HepG2 (cell line): ENCODE results near the gene OSBPL10. TPM values are rescaled to one million over a fixed set of nuclear protein-coding genes. Genes with fewer than 3 reads are reported as not detected.
A peak's percentile ranks its signal among the peaks of the same experiment; 100 is the strongest.

Experiments used
- ATF2 ChIP-seq: sonication (generic); formaldehyde crosslinking; IDR thresholded peaks from 2 replicates; pipeline ENCODE4 v1.4.0; 2020; ENCODE audit warnings: missing genetic modification reagents
- ETV6 ChIP-seq: sonication (generic); formaldehyde crosslinking; conservative IDR thresholded peaks from 2 replicates; pipeline ENCODE4 v1.4.0; 2020; ENCODE audit warnings: missing genetic modification reagents
- GTF2F1 ChIP-seq: fragments of 150-350 bp; IDR thresholded peaks from 2 replicates; pipeline ENCODE4 v1.6.1; 2014; ENCODE audit warnings: low read length
- HHEX ChIP-seq: IDR thresholded peaks from 2 replicates; pipeline ENCODE4 v1.6.1; 2016; ENCODE audit warnings: control low read depth
- HNRNPL ChIP-seq: fragments of 200-400 bp; formaldehyde crosslinking; IDR thresholded peaks from 2 replicates; pipeline ENCODE4 v1.6.1; 2017; ENCODE audit warnings: mild to moderate bottlenecking, low read depth, low read length
- KMT2B ChIP-seq: IDR thresholded peaks from 2 replicates; pipeline ENCODE4 v1.6.1; 2016; ENCODE audit warnings: missing genetic modification reagents, missing compliant biosample characterization
- MAZ ChIP-seq, 2 experiments: sonication (generic) in 1 of 2; formaldehyde crosslinking in 1 of 2; IDR thresholded peaks; 2 replicates each; pipeline versions ENCODE4 v1.5.0 to v1.6.1; 2012 to 2020; ENCODE audit warnings: low read depth in 2 of 2, mild to moderate bottlenecking in 2 of 2, borderline replicate concordance in 1 of 2, improper control_type of control experiment in 1 of 2, low read length in 1 of 2, missing genetic modification reagents in 1 of 2, moderate library complexity in 1 of 2
- MYC ChIP-seq: sonication (generic); formaldehyde crosslinking; IDR thresholded peaks from 2 replicates; pipeline ENCODE4 v1.9.0; 2021; ENCODE audit warnings: missing genetic modification reagents, borderline replicate concordance
- NBN ChIP-seq: fragments of 450-650 bp; conservative IDR thresholded peaks from 2 replicates; pipeline ENCODE4 v1.6.1; 2017
- SMARCE1 ChIP-seq: fragments of 450-650 bp; IDR thresholded peaks from 2 replicates; pipeline ENCODE4 v1.6.1; 2017; ENCODE audit warnings: borderline replicate concordance
- SP4 ChIP-seq: sonication (generic); formaldehyde crosslinking; IDR thresholded peaks from 2 replicates; pipeline ENCODE4 v1.8.1; 2023; ENCODE audit warnings: mild to moderate bottlenecking, missing genetic modification reagents
- SPEN ChIP-seq: sonication (generic); formaldehyde crosslinking; IDR thresholded peaks from 2 replicates; pipeline ENCODE4 v1.5.1; 2020; ENCODE audit warnings: low read depth, mild to moderate bottlenecking, missing genetic modification reagents
- XRCC5 ChIP-seq: fragments of 200-400 bp; formaldehyde crosslinking; optimal IDR thresholded peaks from 2 replicates; pipeline ENCODE3; 2017; ENCODE audit warnings: mild to moderate bottlenecking, low read length
- ZNF276 ChIP-seq: sonication (generic); formaldehyde crosslinking; IDR thresholded peaks from 2 replicates; pipeline ENCODE4 v1.4.0; 2020; ENCODE audit warnings: mild to moderate bottlenecking, low read depth, missing genetic modification reagents
- ZNF446 ChIP-seq: sonication (generic); formaldehyde crosslinking; IDR thresholded peaks from 2 replicates; pipeline ENCODE4 v1.5.0; 2020; ENCODE audit warnings: mild to moderate bottlenecking, missing genetic modification reagents
- ZNF782 ChIP-seq: sonication (generic); formaldehyde crosslinking; IDR thresholded peaks from 2 replicates; pipeline ENCODE4 v1.4.0; 2020; ENCODE audit warnings: missing genetic modification reagents, mild to moderate bottlenecking, borderline replicate concordance
- polyA plus RNA-seq, 8 experiments: library from polyadenylated mRNA; depleted of rRNA in 3 of 8; stranded (reverse) in 7 of 8; unstranded in 1 of 8; fragments of >200 nt; fragmentation: Illumina TruSeq in 4 of 8; extraction: Trizol in 4 of 8; gene quantifications; 2 replicates each; pipeline versions ENCODE4 v1.2.1 to v1.2.3, GENCODE V29; 2011 to 2016; ENCODE audit warnings: low read depth in 4 of 8, missing spikeins in 1 of 8, mixed read lengths in 1 of 8; ENCODE audit not compliant: insufficient read depth in 1 of 8
- total RNA-seq, 5 experiments: library from RNA; depleted of rRNA; stranded (reverse); fragments of >200 nt; fragmentation: Illumina TruSeq; extraction: Trizol; gene quantifications; 2 replicates each; pipeline ENCODE4 v1.2.3, GENCODE V29; 2016; ENCODE audit warnings: low read depth in 1 of 5
- TF ChIP-seq, protein P1 (sequence below), 2 experiments: sonication (generic) in 1 of 2; formaldehyde crosslinking in 1 of 2; IDR thresholded peaks; 2 replicates each; pipeline versions ENCODE4 v1.4.0 to v1.6.1; 2016 to 2020; ENCODE audit warnings: borderline replicate concordance in 1 of 2, low read depth in 1 of 2, mild to moderate bottlenecking in 1 of 2, missing genetic modification reagents in 1 of 2
- TF ChIP-seq, protein P2 (sequence below): sonication (generic); formaldehyde crosslinking; conservative IDR thresholded peaks from 2 replicates; pipeline ENCODE4 v1.4.0; 2020; ENCODE audit warnings: mild to moderate bottlenecking, missing genetic modification reagents, moderate library complexity

OSBPL10 gene
- total and polyA plus RNA-seq, 2 of the 13 experiments (the other 11 are each of a cell fraction or from before 2014, with no cell fraction given), result 10.3 to 28.6 TPM

- no peak for TF ChIP-seq MAZ (IDR thresholded peaks at IDR 0.05; ENCODE audit: borderline replicate concordance, low read depth, low read length)
- TF ChIP-seq MAZ (CRISPR knock-in tag; IDR thresholded peaks at IDR 0.05; ENCODE audit: low read depth), result no peak; the same call in 1 of the 2 replicates
- TF ChIP-seq XRCC5, result peak; percentile 31
- no peak for TF ChIP-seq ZNF446 (CRISPR knock-in tag)
- TF ChIP-seq ZNF276, result peak; percentile 57; the same call in 1 of the 2 replicates
- peak; percentile 68; the same call in 1 of the 2 replicates for TF ChIP-seq ZNF782 (CRISPR knock-in tag)
- TF ChIP-seq KMT2B (CRISPR knock-in tag), result peak; percentile 28; the same call in 1 of the 2 replicates
- TF ChIP-seq HNRNPL, result peak; percentile 93
- no peak for TF ChIP-seq SMARCE1
- no peak for TF ChIP-seq SP4 (CRISPR knock-in tag)
- no peak for TF ChIP-seq ATF2
- TF ChIP-seq, protein P1, sequence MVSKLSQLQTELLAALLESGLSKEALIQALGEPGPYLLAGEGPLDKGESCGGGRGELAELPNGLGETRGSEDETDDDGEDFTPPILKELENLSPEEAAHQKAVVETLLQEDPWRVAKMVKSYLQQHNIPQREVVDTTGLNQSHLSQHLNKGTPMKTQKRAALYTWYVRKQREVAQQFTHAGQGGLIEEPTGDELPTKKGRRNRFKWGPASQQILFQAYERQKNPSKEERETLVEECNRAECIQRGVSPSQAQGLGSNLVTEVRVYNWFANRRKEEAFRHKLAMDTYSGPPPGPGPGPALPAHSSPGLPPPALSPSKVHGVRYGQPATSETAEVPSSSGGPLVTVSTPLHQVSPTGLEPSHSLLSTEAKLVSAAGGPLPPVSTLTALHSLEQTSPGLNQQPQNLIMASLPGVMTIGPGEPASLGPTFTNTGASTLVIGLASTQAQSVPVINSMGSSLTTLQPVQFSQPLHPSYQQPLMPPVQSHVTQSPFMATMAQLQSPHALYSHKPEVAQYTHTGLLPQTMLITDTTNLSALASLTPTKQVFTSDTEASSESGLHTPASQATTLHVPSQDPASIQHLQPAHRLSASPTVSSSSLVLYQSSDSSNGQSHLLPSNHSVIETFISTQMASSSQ (IDR thresholded peaks at IDR 0.05; ENCODE audit: low read depth), result no peak
- TF ChIP-seq, protein P1 (CRISPR knock-in tag; IDR thresholded peaks at IDR 0.05; ENCODE audit: borderline replicate concordance), result peak; percentile 64; the same call in 1 of the 2 replicates
- no peak for TF ChIP-seq ETV6
- TF ChIP-seq SPEN, result 0 out of 2 replicates have a peak, but pooled peaks have one; percentile 24
- 0 out of 2 replicates have a peak, but pooled peaks have one; percentile 20 for TF ChIP-seq MYC
- TF ChIP-seq HHEX (CRISPR knock-in tag), result no peak
- TF ChIP-seq, protein P2, sequence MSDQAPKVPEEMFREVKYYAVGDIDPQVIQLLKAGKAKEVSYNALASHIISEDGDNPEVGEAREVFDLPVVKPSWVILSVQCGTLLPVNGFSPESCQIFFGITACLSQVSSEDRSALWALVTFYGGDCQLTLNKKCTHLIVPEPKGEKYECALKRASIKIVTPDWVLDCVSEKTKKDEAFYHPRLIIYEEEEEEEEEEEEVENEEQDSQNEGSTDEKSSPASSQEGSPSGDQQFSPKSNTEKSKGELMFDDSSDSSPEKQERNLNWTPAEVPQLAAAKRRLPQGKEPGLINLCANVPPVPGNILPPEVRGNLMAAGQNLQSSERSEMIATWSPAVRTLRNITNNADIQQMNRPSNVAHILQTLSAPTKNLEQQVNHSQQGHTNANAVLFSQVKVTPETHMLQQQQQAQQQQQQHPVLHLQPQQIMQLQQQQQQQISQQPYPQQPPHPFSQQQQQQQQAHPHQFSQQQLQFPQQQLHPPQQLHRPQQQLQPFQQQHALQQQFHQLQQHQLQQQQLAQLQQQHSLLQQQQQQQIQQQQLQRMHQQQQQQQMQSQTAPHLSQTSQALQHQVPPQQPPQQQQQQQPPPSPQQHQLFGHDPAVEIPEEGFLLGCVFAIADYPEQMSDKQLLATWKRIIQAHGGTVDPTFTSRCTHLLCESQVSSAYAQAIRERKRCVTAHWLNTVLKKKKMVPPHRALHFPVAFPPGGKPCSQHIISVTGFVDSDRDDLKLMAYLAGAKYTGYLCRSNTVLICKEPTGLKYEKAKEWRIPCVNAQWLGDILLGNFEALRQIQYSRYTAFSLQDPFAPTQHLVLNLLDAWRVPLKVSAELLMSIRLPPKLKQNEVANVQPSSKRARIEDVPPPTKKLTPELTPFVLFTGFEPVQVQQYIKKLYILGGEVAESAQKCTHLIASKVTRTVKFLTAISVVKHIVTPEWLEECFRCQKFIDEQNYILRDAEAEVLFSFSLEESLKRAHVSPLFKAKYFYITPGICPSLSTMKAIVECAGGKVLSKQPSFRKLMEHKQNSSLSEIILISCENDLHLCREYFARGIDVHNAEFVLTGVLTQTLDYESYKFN (CRISPR knock-in tag), result peak; percentile 18; the same call in 1 of the 2 replicates
- TF ChIP-seq NBN, result no peak
- TF ChIP-seq GTF2F1, result no peak
Measured at GRCh38 chr3:31980530-31981205, 394 bp downstream of the OSBPL10 start (continued).
